Lower lobe of right lung (tissue), 2 donors: ENCODE measurements around the gene NOTUM. TPM values are rescaled to one million over a fixed set of nuclear protein-coding genes. Genes with fewer than 3 reads are reported as not detected.

Source experiments
- ATAC-seq, 2 donors: fragments of 200-7000 bp; cut with Tn5 transposase; one replicate each; pipeline ENCODE4 v1.9.1; 2020 to 2022; ENCODE audit warnings: mild to moderate bottlenecking in 2 of 2, moderate library complexity in 2 of 2
- DNase-seq: peaks from one replicate; pipeline ENCODE4 v3.0.0-alpha.2; 2020
- H3K27ac ChIP-seq: fragments of 200-600 bp; one replicate; pipeline ENCODE4 v1.8.0; 2022
- H3K27me3 ChIP-seq: fragments of 200-600 bp; one replicate; pipeline ENCODE4 v1.8.0; 2022; ENCODE audit warnings: low read depth
- H3K36me3 ChIP-seq: fragments of 200-600 bp; one replicate; pipeline ENCODE4 v1.8.0; 2022; ENCODE audit warnings: mild to moderate bottlenecking
- H3K4me1 ChIP-seq: fragments of 200-600 bp; one replicate; pipeline ENCODE4 v1.8.0; 2022
- H3K4me3 ChIP-seq: fragments of 200-600 bp; one replicate; pipeline ENCODE4 v1.8.0; 2022; ENCODE audit warnings: mild to moderate bottlenecking
- H3K9me3 ChIP-seq: fragments of 200-600 bp; one replicate; pipeline ENCODE4 v1.8.0; 2022
- intact Hi-C: fragments of 100-400 bp; cut with DNase I; formaldehyde crosslinking; loops from one replicate; pipeline ENCODE4 v1.11.0; 2022
- total RNA-seq: library from RNA; stranded (reverse); fragmentation: NEBNext Ultra II Directional; extraction: Animal tissue kit (Norgen Biotek cat#: 25700); gene quantifications from one replicate; pipeline ENCODE4 v1.2.1, GENCODE V29; 2021
- TF ChIP-seq, protein P1 (sequence below): fragments of 200-600 bp; IDR thresholded peaks from one replicate; pipeline ENCODE4 v1.8.0; 2022; ENCODE audit warnings: antibody characterized with exemption, mild to moderate bottlenecking
- donor health status: DM: no; HTN: yes; CAD: no; lungs with severe emphysema.

Gene NOTUM
- total RNA-seq, 1 donor from 2014 or later: 4.4 TPM

DNA sequence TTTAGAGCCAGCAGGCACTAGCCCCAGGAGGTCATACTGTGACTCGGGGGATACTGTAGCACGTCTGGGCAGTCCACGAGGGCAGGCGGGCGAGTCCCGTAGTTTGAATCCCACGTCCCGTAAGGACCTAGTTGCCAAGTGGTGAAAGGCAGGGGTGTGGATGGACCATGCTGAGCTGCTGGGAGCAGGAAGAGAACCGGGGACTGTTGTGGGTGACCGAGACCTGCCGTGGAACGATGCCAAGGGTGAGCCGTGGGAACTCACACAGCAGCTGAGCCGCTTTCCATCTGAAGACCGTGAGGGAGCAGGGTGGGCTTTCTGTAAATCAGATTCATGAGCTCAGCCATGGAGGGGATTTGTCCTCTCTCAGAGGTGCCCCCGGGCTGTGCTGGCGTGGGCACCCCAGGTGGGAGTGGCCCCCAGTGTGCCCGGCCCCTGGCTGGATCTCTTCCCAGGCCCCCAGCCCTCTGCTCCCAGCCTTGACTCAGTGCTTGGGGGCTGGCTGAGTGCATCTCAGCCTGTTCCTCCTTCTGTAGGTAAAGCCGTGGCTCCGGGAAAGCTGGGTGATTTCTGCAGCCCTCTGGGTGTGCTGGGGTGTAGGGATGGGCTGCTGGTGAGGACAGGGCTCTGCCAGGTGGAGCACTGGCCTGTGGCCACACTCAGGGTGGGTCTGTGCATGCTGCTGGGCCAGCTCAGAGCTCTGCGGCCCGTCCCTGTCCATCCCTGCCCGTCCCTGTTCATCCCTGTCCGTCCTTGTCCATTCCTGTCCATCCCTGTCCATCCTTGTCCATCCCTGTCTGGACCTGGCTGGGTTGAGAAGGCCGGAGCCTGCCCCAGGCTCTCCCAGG lies 30.1 kb upstream of the NOTUM start:
- Histone ChIP-seq H3K27me3 (no peaks in the 10 kb centered on the region), H3K9me3 (no peaks in the 10 kb centered on the region), H3K27ac (peak overlapping the region; percentile 73), H3K36me3 (peaks cover 15% of the 10 kb centered on the region), H3K4me1 (peaks cover 45% of the 10 kb centered on the region), H3K4me3 (no peak overlapping the region)
- intact Hi-C loops: no loop called here
- TF ChIP-seq, protein P1, sequence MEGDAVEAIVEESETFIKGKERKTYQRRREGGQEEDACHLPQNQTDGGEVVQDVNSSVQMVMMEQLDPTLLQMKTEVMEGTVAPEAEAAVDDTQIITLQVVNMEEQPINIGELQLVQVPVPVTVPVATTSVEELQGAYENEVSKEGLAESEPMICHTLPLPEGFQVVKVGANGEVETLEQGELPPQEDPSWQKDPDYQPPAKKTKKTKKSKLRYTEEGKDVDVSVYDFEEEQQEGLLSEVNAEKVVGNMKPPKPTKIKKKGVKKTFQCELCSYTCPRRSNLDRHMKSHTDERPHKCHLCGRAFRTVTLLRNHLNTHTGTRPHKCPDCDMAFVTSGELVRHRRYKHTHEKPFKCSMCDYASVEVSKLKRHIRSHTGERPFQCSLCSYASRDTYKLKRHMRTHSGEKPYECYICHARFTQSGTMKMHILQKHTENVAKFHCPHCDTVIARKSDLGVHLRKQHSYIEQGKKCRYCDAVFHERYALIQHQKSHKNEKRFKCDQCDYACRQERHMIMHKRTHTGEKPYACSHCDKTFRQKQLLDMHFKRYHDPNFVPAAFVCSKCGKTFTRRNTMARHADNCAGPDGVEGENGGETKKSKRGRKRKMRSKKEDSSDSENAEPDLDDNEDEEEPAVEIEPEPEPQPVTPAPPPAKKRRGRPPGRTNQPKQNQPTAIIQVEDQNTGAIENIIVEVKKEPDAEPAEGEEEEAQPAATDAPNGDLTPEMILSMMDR: no peak
- ATAC-seq: peak; percentile 1 to 2
- no peak for DNase-seq

DNA sequence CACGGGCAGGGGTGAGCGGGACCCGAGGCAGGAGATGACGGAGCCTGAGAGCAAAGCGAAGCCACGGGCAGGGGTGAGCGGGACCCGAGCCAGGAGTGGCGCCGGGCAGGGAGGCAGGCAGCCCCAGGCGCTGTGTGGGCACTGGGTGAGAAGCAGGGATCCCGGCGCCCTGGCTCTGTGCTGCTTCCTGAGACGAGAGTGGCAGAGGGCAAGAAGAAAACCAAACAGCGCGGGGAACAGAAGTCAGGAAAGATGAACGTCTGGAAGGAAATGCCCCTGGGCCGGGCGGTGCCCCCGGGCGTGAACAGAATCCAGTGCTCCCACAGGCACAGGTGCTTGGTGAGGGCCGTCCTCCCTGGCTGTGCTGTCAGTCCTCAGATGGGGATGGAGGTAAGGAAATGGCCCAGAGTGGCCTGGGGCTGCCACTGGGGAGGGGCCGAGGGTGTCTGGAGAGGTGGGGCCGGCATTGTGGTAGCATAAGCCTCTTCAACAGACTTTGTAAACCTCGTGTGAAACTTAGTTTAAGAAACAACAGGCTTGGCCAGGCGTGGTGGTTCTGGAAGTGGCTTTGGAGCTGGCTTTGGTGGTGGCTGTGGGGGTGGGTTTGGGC lies 26.3 kb upstream of the NOTUM start:
- ATAC-seq: no peak
- TF ChIP-seq, protein P1: no peak
- DNase-seq: peak; percentile 38
- H3K36me3 ChIP-seq: peaks cover 33% of the 10 kb centered on the region
- H3K27me3 ChIP-seq: no peaks in the 10 kb centered on the region
- no peak overlapping the region for H3K4me3 ChIP-seq
- H3K4me1 ChIP-seq: peaks cover 14% of the 10 kb centered on the region
- H3K27ac ChIP-seq: no peak overlapping the region
- H3K9me3 ChIP-seq: no peaks in the 10 kb centered on the region
- intact Hi-C loops: no loop called here

DNA sequence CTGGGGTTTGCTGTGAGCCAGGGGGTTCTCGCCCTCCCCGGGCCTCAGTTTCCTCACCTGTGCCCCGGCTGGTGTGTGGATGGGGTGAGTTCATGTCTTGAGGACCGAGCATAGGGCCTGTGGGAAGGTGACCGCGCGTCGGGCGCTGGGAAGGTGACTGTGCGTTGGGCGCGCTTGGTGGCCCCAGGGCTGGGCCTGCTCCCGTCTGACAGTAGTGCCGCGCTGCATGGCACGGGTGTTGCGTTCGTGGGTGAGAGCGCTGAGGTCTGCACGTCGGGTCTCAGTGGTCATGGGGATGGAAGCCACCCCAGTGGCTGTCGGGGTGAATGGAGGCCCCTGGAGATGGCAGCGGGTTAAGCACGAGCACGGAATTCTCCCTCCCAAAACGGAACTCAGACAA lies 25.6 kb upstream of the NOTUM start:
- Histone ChIP-seq H3K4me1 (peaks cover 9% of the 10 kb centered on the region), H3K9me3 (no peaks in the 10 kb centered on the region), H3K27ac (no peak overlapping the region), H3K36me3 (peaks cover 33% of the 10 kb centered on the region), H3K4me3 (no peak overlapping the region), H3K27me3 (no peaks in the 10 kb centered on the region)
- TF ChIP-seq, protein P1: no peak
- intact Hi-C loops: no loop called here
- no peak for ATAC-seq
- no peak for DNase-seq

DNA sequence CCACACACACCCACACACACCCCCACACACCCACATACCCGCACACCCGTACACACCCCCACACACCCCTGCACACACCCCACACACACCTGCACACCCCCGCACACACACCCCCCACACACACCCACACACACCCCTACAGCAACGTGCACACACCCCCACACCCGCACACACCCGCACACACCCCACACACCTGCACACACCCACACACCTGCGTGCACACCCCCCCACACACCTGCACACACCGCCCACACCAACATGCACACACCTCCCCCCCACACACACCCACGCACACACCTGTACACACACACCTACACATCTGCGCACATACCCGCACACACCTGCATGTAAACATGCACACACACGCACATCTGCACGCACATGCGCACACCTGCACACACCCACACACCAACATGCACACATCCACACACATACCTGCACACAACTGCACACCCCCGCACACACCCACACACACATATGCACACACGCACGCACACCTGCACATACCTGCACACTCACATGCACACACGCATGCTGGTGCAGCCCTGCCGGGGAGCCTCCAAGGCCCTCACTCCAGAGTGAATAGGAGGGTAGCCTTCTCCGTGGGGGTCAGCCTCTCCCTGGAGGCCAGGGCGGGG lies 23.9 kb upstream of the NOTUM start:
- Histone ChIP-seq H3K27ac (no peak overlapping the region), H3K9me3 (no peaks in the 10 kb centered on the region), H3K27me3 (no peaks in the 10 kb centered on the region), H3K4me3 (no peak overlapping the region), H3K36me3 (peaks cover 37% of the 10 kb centered on the region), H3K4me1 (peaks cover 14% of the 10 kb centered on the region)
- ATAC-seq: no peak
- DNase-seq: no peak
- intact Hi-C loops: no loop called here
- TF ChIP-seq, protein P1: no peak

DNA sequence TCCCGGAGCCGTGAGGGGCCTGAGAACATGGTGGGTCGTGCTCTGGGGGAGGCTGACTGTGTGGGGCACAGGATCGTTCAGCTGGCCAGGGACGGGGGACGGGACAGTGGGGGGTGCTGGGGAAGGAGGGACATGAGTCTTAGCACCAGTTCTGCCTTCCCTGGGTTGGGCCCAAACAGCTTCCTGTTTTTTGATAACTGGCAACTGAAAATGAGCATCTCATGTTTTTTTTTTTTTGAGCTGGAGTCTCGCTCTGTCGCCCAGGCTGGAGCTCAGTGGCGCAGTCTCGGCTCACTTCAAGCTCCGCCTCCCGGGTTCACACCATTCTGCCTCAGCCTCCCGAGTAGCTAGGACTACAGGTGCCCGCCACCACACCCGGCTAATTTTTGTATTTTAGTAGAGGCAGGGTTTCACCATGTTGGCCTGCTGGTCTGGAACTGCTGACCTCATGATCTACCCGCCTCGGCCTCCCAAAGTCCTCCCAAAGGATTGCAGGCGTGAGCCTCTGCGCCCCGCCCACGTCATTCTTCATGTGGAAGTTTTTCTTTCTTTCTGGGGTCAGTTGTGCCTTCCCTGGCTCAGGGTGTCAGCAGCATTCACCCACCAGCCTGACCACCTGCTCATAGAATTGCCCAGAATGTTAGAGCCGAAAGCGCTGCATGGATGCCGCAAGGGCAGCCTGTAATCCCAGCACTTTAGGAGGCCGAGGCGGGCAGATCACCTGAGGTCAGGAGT lies 22.8 kb upstream of the NOTUM start:
- H3K9me3 ChIP-seq: no peaks in the 10 kb centered on the region
- intact Hi-C loops: no loop called here
- peak; percentile 32 for DNase-seq
- H3K27me3 ChIP-seq: no peaks in the 10 kb centered on the region
- ATAC-seq: no peak
- H3K4me3 ChIP-seq: no peak overlapping the region
- peaks cover 20% of the 10 kb centered on the region for H3K4me1 ChIP-seq
- H3K27ac ChIP-seq: no peak overlapping the region
- H3K36me3 ChIP-seq: peaks cover 45% of the 10 kb centered on the region
- TF ChIP-seq, protein P1: no peak
